Left ventricle myocardium inferior (tissue), 1 donor: ENCODE results near the gene IP6K1. TPM values are rescaled to one million over a fixed set of nuclear protein-coding genes. Genes with fewer than 3 reads are reported as not detected.

Experiments used
- DNase-seq: peaks from one replicate; pipeline ENCODE4 v3.0.0-alpha.2; 2020
- H3K27ac ChIP-seq: fragments of 200-600 bp; replicated peaks from 2 replicates; pipeline ENCODE4 v1.8.0; 2021
- H3K27me3 ChIP-seq: fragments of 200-600 bp; 2 replicates; pipeline ENCODE4 v1.8.0; 2021; ENCODE audit warnings: low read depth
- H3K36me3 ChIP-seq: fragments of 200-600 bp; 2 replicates; pipeline ENCODE4 v1.8.0; 2021
- H3K4me1 ChIP-seq: fragments of 200-600 bp; 2 replicates; pipeline ENCODE4 v1.8.0; 2021
- H3K4me3 ChIP-seq: fragments of 200-600 bp; 2 replicates; pipeline ENCODE4 v1.8.0; 2021; ENCODE audit warnings: mild to moderate bottlenecking, moderate library complexity
- H3K9me3 ChIP-seq: fragments of 200-600 bp; replicated peaks from 2 replicates; pipeline ENCODE4 v1.8.0; 2021
- CTCF ChIP-seq: fragments of 200-600 bp; IDR thresholded peaks from 2 replicates; pipeline ENCODE4 v1.8.0; 2021; ENCODE audit warnings: antibody characterized with exemption, mild to moderate bottlenecking, borderline replicate concordance
- intact Hi-C: fragments of 100-400 bp; cut with micrococcal nuclease; formaldehyde crosslinking; loops from one replicate; pipeline ENCODE4 v1.11.0; 2022
- total RNA-seq: library from RNA; stranded (reverse); fragmentation: NEBNext Ultra II Directional; extraction: Animal tissue kit (Norgen Biotek cat#: 25700); gene quantifications from one replicate; pipeline ENCODE4 v1.2.1, GENCODE V29; 2021
- donor health status: DM: no; HTN: yes; CAD: no; lungs with severe emphysema.

IP6K1 gene
- total RNA-seq, 1 donor from 2014 or later, result 16.9 TPM

- intact Hi-C loops, result no loop called here
- no peak overlapping the region for H3K27ac ChIP-seq
- no peak overlapping the region for H3K4me3 ChIP-seq
- no peaks in the 10 kb centered on the region for H3K4me1 ChIP-seq
- peaks cover 31% of the 10 kb centered on the region for H3K36me3 ChIP-seq
- TF ChIP-seq CTCF, result no peak
- no peaks in the 10 kb centered on the region for H3K9me3 ChIP-seq
- no peaks in the 10 kb centered on the region for H3K27me3 ChIP-seq
- no peak for DNase-seq
Measured at GRCh38 chr3:49712166-49712565, 74.2 kb downstream of the IP6K1 start.

- Histone ChIP-seq H3K4me3 (no peak overlapping the region), H3K9me3 (no peaks in the 10 kb centered on the region), H3K4me1 (no peaks in the 10 kb centered on the region), H3K27me3 (no peaks in the 10 kb centered on the region), H3K27ac (no peak overlapping the region), H3K36me3 (peaks cover 32% of the 10 kb centered on the region)
- DNase-seq, result no peak
- intact Hi-C loops, result no loop called here
- no peak for TF ChIP-seq CTCF
Measured at GRCh38 chr3:49711489-49711888, 74.9 kb downstream of the IP6K1 start.

DNA sequence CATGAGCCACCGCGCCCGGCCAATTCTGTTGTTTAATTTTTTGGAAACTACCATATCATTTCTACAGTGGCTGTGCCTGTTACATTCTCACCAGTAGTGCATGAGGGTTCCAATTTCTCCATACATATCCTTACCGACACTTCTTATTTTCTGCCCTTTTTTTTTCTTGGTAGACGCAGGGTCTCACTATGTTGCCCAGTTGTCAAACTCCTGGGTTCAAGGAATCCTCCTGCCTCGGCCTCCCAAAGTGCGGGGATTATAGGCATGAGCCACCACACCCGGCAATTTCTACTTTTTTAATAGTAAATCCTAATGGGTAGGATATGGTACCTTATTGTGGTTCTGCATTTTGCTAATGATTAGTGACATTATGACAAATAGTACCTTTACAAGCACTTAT lies 76.5 kb downstream of the IP6K1 start:
- intact Hi-C loops, result no loop called here
- Histone ChIP-seq H3K4me3 (no peak overlapping the region), H3K27ac (no peak overlapping the region), H3K36me3 (peaks cover 32% of the 10 kb centered on the region), H3K27me3 (no peaks in the 10 kb centered on the region), H3K9me3 (no peaks in the 10 kb centered on the region), H3K4me1 (no peaks in the 10 kb centered on the region)
- DNase-seq, result no peak
- no peak for TF ChIP-seq CTCF

- H3K4me1 ChIP-seq, result peaks cover 7% of the 10 kb centered on the region
- peaks cover 38% of the 10 kb centered on the region for H3K36me3 ChIP-seq
- no peaks in the 10 kb centered on the region for H3K9me3 ChIP-seq
- H3K4me3 ChIP-seq, result no peak overlapping the region
- intact Hi-C loops, result no loop called here
- no peak for DNase-seq
- H3K27ac ChIP-seq, result no peak overlapping the region
- H3K27me3 ChIP-seq, result no peaks in the 10 kb centered on the region
- no peak for TF ChIP-seq CTCF
Measured at GRCh38 chr3:49707113-49707480, 79.2 kb downstream of the IP6K1 start.

DNA sequence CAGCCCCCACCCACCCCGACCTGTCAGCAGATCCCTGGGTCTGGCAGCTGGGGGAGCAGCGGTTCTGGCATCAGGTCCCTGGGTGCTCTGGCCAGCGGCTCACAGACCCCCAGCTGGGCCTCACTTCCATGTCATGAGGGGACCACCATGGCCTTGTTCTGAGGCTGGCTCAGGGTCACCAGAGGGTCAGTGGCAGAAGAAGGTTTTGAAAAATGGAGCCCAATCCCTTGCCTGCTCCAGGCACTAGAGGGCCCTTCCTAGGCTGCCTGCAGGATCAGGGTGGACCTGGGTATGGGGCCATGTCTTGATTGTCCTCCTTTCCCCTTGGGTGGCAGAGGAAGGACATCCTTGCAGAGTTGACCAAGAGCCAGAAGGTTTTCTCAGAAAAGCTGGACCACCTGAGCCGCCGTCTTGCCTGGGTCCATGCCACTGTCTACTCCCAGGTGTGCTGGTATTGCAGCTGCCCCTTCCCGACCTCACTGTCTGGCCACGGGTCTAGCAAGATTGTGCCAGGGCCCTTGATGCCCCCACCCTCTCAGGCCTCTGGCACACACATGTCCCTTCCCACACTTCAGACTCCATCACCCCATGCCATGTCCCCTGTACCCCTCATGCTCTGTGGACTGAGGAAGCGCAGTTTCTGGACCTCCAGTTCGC lies 79.8 kb downstream of the IP6K1 start:
- Histone ChIP-seq H3K4me1 (peaks cover 7% of the 10 kb centered on the region), H3K27ac (no peak overlapping the region), H3K9me3 (no peaks in the 10 kb centered on the region), H3K36me3 (peaks cover 43% of the 10 kb centered on the region), H3K4me3 (no peak overlapping the region), H3K27me3 (no peaks in the 10 kb centered on the region)
- TF ChIP-seq CTCF, result no peak
- intact Hi-C loops, result no loop called here
- DNase-seq, result no peak
